WTC11 (cell line): ENCODE results near the gene PACSIN3. TPM values are rescaled to one million over a fixed set of nuclear protein-coding genes. Genes with fewer than 3 reads are reported as not detected.
A peak's percentile ranks its signal among the peaks of the same experiment; 100 is the strongest.
"Not testable (repeated sequence)": the region's sequence is repeated elsewhere in the genome, so short reads cannot be mapped to it uniquely, and the experiment has no call there.

ENCODE experiments used
- ATAC-seq: fragments of 200-7000 bp; cut with Tn5 transposase; 2 replicates; pipeline ENCODE4 v1.10.0; 2021; ENCODE audit warnings: mild to moderate bottlenecking, moderate library complexity
- CTCF ChIA-PET: fragments of 300-600 bp; sonication (Branson Sonifier 250); formaldehyde crosslinking; loops from one replicate; lab custom pipeline; 2021; ENCODE audit warnings: antibody characterized with exemption; lab: Charles Lee
- POLR2A ChIA-PET: fragments of 350-600 bp; sonication (Branson Sonifier 250); formaldehyde crosslinking; loops from one replicate; lab custom pipeline; 2021; ENCODE audit warnings: antibody characterized with exemption; lab: Charles Lee
- DNase-seq: peaks from one replicate; pipeline ENCODE4 v3.0.0; 2021; ENCODE audit warnings: low spot score
- H3K27ac Mint-ChIP-seq: 2 replicates; pipeline ENCODE4 v1.8.0; 2021; ENCODE audit warnings: mixed read lengths
- H3K27me3 Mint-ChIP-seq: 2 replicates; pipeline ENCODE4 v1.8.0; 2021; ENCODE audit warnings: low read depth, mild to moderate bottlenecking, moderate library complexity, mixed read lengths
- H3K36me3 Mint-ChIP-seq: 2 replicates; pipeline ENCODE4 v1.8.0; 2021; ENCODE audit warnings: mixed read lengths
- H3K4me1 Mint-ChIP-seq: 2 replicates; pipeline ENCODE4 v1.8.0; 2022; ENCODE audit warnings: mixed read lengths
- H3K4me3 Mint-ChIP-seq: 2 replicates; pipeline ENCODE4 v1.8.0; 2021; ENCODE audit warnings: mild to moderate bottlenecking, moderate library complexity, mixed read lengths
- H3K9me3 Mint-ChIP-seq: 2 replicates; pipeline ENCODE4 v1.8.0; 2021; ENCODE audit warnings: mixed read lengths
- CREB1 ChIP-seq: sonication (generic); formaldehyde crosslinking; IDR thresholded peaks from 2 replicates; pipeline ENCODE4 v1.8.0; 2023; ENCODE audit warnings: mild to moderate bottlenecking, missing genetic modification reagents
- E2F5 ChIP-seq: sonication (generic); formaldehyde crosslinking; IDR thresholded peaks from 2 replicates; pipeline ENCODE4 v1.8.1; 2022; ENCODE audit warnings: mild to moderate bottlenecking, moderate library complexity, missing genetic modification reagents
- ESRRA ChIP-seq: sonication (generic); formaldehyde crosslinking; IDR thresholded peaks from 2 replicates; pipeline ENCODE4 v1.8.1; 2022; ENCODE audit warnings: mild to moderate bottlenecking, missing genetic modification reagents, borderline replicate concordance
- FOXP1 ChIP-seq: sonication (generic); formaldehyde crosslinking; IDR thresholded peaks from 2 replicates; pipeline ENCODE4 v1.8.0; 2022; ENCODE audit warnings: missing genetic modification reagents, mild to moderate bottlenecking, moderate library complexity, borderline replicate concordance
- GTF2I ChIP-seq: fragments of 250-450 bp; sonication (Bioruptor Pico); conservative IDR thresholded peaks from 2 replicates; pipeline ENCODE4 v1.4.0; 2021; ENCODE audit warnings: mild to moderate bottlenecking
- HMGA2 ChIP-seq: fragments of 250-450 bp; sonication (Bioruptor Pico); IDR thresholded peaks from 2 replicates; pipeline ENCODE4 v1.4.0; 2021; ENCODE audit warnings: mild to moderate bottlenecking, moderate library complexity
- JAZF1 ChIP-seq: fragments of 250-450 bp; sonication (Bioruptor Pico); IDR thresholded peaks from 2 replicates; pipeline ENCODE4 v1.9.0; 2021; ENCODE audit warnings: moderate library complexity, mild to moderate bottlenecking, inconsistent platforms
- MLX ChIP-seq: sonication (generic); formaldehyde crosslinking; IDR thresholded peaks from 2 replicates; pipeline ENCODE4 v1.8.1; 2023; ENCODE audit warnings: mild to moderate bottlenecking, missing genetic modification reagents, moderate library complexity
- SP1 ChIP-seq: sonication (generic); formaldehyde crosslinking; conservative IDR thresholded peaks from 2 replicates; pipeline ENCODE4 v1.8.1; 2022; ENCODE audit warnings: missing genetic modification reagents
- TEAD1 ChIP-seq: sonication (generic); formaldehyde crosslinking; IDR thresholded peaks from 2 replicates; pipeline ENCODE4 v1.8.0; 2022; ENCODE audit warnings: mild to moderate bottlenecking, missing genetic modification reagents
- TEAD4 ChIP-seq: sonication (generic); formaldehyde crosslinking; IDR thresholded peaks from 2 replicates; pipeline ENCODE4 v1.8.0; 2022; ENCODE audit warnings: mild to moderate bottlenecking, missing genetic modification reagents
- USF2 ChIP-seq: sonication (generic); formaldehyde crosslinking; IDR thresholded peaks from 2 replicates; pipeline ENCODE4 v1.8.1; 2023; ENCODE audit warnings: mild to moderate bottlenecking, missing genetic modification reagents, moderate library complexity
- ZNF121 ChIP-seq: sonication (generic); formaldehyde crosslinking; IDR thresholded peaks from 2 replicates; pipeline ENCODE4 v1.8.0; 2023; ENCODE audit warnings: missing genetic modification reagents
- ZNF281 ChIP-seq: sonication (generic); formaldehyde crosslinking; IDR thresholded peaks from 2 replicates; pipeline ENCODE4 v1.8.0; 2023; ENCODE audit warnings: mild to moderate bottlenecking, missing genetic modification reagents
- ZNF532 ChIP-seq: fragments of 250-450 bp; sonication (Bioruptor Pico); IDR thresholded peaks from 2 replicates; pipeline ENCODE4 v1.9.0; 2021; ENCODE audit warnings: mild to moderate bottlenecking, borderline replicate concordance
- ZSCAN18 ChIP-seq: fragments of 250-450 bp; sonication (Bioruptor Pico); IDR thresholded peaks from 2 replicates; pipeline ENCODE4 v2.1.2; 2022; ENCODE audit warnings: mild to moderate bottlenecking, moderate library complexity
- total RNA-seq: library from RNA; stranded (reverse); gene quantifications from 3 replicates; pipeline ENCODE4 v1.2.3, GENCODE V29; 2021

Gene PACSIN3
- total RNA-seq, 1 experiment from 2014 or later = 76.8 TPM

- TF ChIP-seq E2F5 (no peak), TEAD1 (no peak), GTF2I (CRISPR knock-in tag) (no peak), FOXP1 (CRISPR knock-in tag) (no peak), MLX (CRISPR knock-in tag) (no peak), SP1 (CRISPR knock-in tag) (no peak)
- TF ChIP-seq, all 79 proteins: peak for 0
These were observed 21.2 kb upstream of the PACSIN3 start (continued) for GRCh38 chr11:47207459-47207858.

- POLR2A ChIA-PET = interaction anchor here (0.6 to 3.4 kb wide), 2 partner anchors 8 to 389 kb away, joined by 7 to 18 read pairs; partner anchors contain the start of gene DDB2
- CTCF ChIA-PET = interaction anchor here (1.1 kb wide), 1 partner anchor 28 kb away, joined by 3 read pairs; no protein-coding TSS in a partner anchor
- not testable (repeated sequence) for ATAC-seq, H3K27me3 Mint-ChIP-seq, DNase-seq, H3K4me3 Mint-ChIP-seq, H3K9me3 Mint-ChIP-seq, H3K4me1 Mint-ChIP-seq, H3K27ac Mint-ChIP-seq, H3K36me3 Mint-ChIP-seq
- TF ChIP-seq ZNF121 (CRISPR knock-in tag) = peak; percentile 61; the same call in 1 of the 2 replicates
These were observed 20.3 kb upstream of the PACSIN3 start for GRCh38 chr11:47206577-47206976.

GRCh38 chr11:47204637-47204989 lies 18.4 kb upstream of the PACSIN3 start:
- DNase-seq (no peak), ATAC-seq (peak; percentile 95)
- peak overlapping the region; percentile 64 for H3K27ac Mint-ChIP-seq
- POLR2A ChIA-PET = interaction anchor here (1.0 to 3.4 kb wide), 5 partner anchors 10 to 378 kb away, joined by 3 to 18 read pairs (median 3); partner anchors contain the start of gene DDB2
- peaks cover 14% of the 10 kb centered on the region for H3K4me1 Mint-ChIP-seq
- no peak overlapping the region for H3K4me3 Mint-ChIP-seq
- no peaks in the 10 kb centered on the region for H3K27me3 Mint-ChIP-seq
- TF ChIP-seq ZSCAN18 (CRISPR knock-in tag) (no peak), USF2 (CRISPR knock-in tag) (0 out of 2 replicates have a peak, but pooled peaks have one; percentile 23)
- CTCF ChIA-PET = interaction anchor here (0.7 to 1.5 kb wide), 8 partner anchors 10 to 53 kb away, joined by 3 to 6 read pairs (median 4); partner anchors contain the start of genes ACP2, DDB2 and NR1H3
- no peaks in the 10 kb centered on the region for H3K9me3 Mint-ChIP-seq
- H3K36me3 Mint-ChIP-seq = no peaks in the 10 kb centered on the region

GRCh38 chr11:47202576-47202975 lies 16.3 kb upstream of the PACSIN3 start:
- H3K36me3 Mint-ChIP-seq = no peaks in the 10 kb centered on the region
- no peak overlapping the region for H3K4me3 Mint-ChIP-seq
- CTCF ChIA-PET = no interaction called here
- no peak for ATAC-seq
- no peak for DNase-seq
- no peak overlapping the region for H3K27ac Mint-ChIP-seq
- POLR2A ChIA-PET = interaction anchor here (0.7 kb wide), 1 partner anchor 55 kb away, joined by 3 read pairs; the partner anchor contains the start of gene NR1H3
- H3K4me1 Mint-ChIP-seq = peaks cover 14% of the 10 kb centered on the region
- TF ChIP-seq ESRRA (CRISPR knock-in tag) = no peak
- TF ChIP-seq TEAD1 = no peak
- no peak for TF ChIP-seq ZNF281 (CRISPR knock-in tag)
- TF ChIP-seq ZNF532 (CRISPR knock-in tag) = no peak
- TF ChIP-seq CREB1 (CRISPR knock-in tag) = no peak
- TF ChIP-seq TEAD4 (CRISPR knock-in tag) = no peak
- no peak for TF ChIP-seq GTF2I (CRISPR knock-in tag)
- no peak for TF ChIP-seq JAZF1 (CRISPR knock-in tag)
- TF ChIP-seq HMGA2 (CRISPR knock-in tag) = no peak
- no peak for TF ChIP-seq USF2 (CRISPR knock-in tag)
- H3K27me3 Mint-ChIP-seq = no peaks in the 10 kb centered on the region
- no peaks in the 10 kb centered on the region for H3K9me3 Mint-ChIP-seq
